DND-41 (cell line): ENCODE data around the gene KCNRG.
"Not testable (repeated sequence)": the region's sequence is repeated elsewhere in the genome, so short reads cannot be mapped to it uniquely, and the experiment has no call there.

Experiments
- ATAC-seq: fragments of 200-7000 bp; cut with Tn5 transposase; 3 replicates; pipeline ENCODE4 v1.9.1; 2021; ENCODE audit warnings: low read depth; ENCODE audit not compliant: insufficient read depth
- DNase-seq: peaks from one replicate; pipeline ENCODE4 v3.0.0-alpha.2; 2020
- H2AFZ ChIP-seq: 2 replicates; pipeline ENCODE4 v1.6.0; 2012; ENCODE audit warnings: low read depth, low read length
- H3K27ac ChIP-seq: 2 replicates; pipeline ENCODE4 v1.5.1; 2012; ENCODE audit warnings: low read length, inconsistent platforms
- H3K27me3 ChIP-seq: fragments of 200-600 bp; sonication (generic); 2 replicates; pipeline ENCODE4 v1.6.0; 2012; ENCODE audit warnings: low read length, mild to moderate bottlenecking, inconsistent platforms; ENCODE audit not compliant: insufficient read depth, poor library complexity
- H3K36me3 ChIP-seq: 2 replicates; pipeline ENCODE4 v1.5.1; 2012; ENCODE audit warnings: low read length, inconsistent platforms; ENCODE audit not compliant: insufficient read depth
- H3K4me1 ChIP-seq: 2 replicates; pipeline ENCODE4 v1.5.1; 2012; ENCODE audit warnings: mild to moderate bottlenecking, low read length; ENCODE audit not compliant: insufficient read depth
- H3K4me2 ChIP-seq: 2 replicates; pipeline ENCODE4 v1.6.0; 2012; ENCODE audit warnings: mild to moderate bottlenecking, moderate library complexity, low read length, inconsistent platforms; ENCODE audit not compliant: insufficient read depth
- H3K4me3 ChIP-seq, 2 experiments: fragments of 200-600 bp in 1 of 2; shearing (Covaris generic) in 1 of 2; 2 replicates each; pipeline ENCODE4 v1.5.1; 2012 to 2016; ENCODE audit warnings: inconsistent platforms in 2 of 2, low read length in 2 of 2, mild to moderate bottlenecking in 2 of 2, low read depth in 1 of 2, moderate library complexity in 1 of 2
- H3K79me2 ChIP-seq: 2 replicates; pipeline ENCODE4 v1.6.0; 2012; ENCODE audit warnings: low read length, inconsistent platforms; ENCODE audit not compliant: insufficient read depth
- H3K9ac ChIP-seq: 2 replicates; pipeline ENCODE4 v1.6.0; 2012; ENCODE audit warnings: low read depth, mild to moderate bottlenecking, inconsistent platforms, low read length, moderate library complexity
- H3K9me3 ChIP-seq: 2 replicates; pipeline ENCODE4 v1.5.1; 2012; ENCODE audit warnings: low read length, moderate library complexity, mild to moderate bottlenecking, inconsistent platforms; ENCODE audit not compliant: insufficient read depth, severe bottlenecking
- H4K20me1 ChIP-seq: 2 replicates; pipeline ENCODE4 v1.6.0; 2012; ENCODE audit warnings: low read length; ENCODE audit not compliant: insufficient read depth
- CTCF ChIP-seq: IDR thresholded peaks from 2 replicates; pipeline ENCODE4 v1.5.1; 2012; ENCODE audit warnings: borderline replicate concordance, low read length, moderate library complexity, mild to moderate bottlenecking; ENCODE audit not compliant: poor library complexity, severe bottlenecking; ENCODE audit errors: extremely low read depth
- EZH2 ChIP-seq: IDR thresholded peaks from 3 replicates; pipeline ENCODE4 v1.6.1; 2012; ENCODE audit warnings: borderline replicate concordance, low read depth, mild to moderate bottlenecking, moderate library complexity, low read length, inconsistent platforms; ENCODE audit not compliant: severe bottlenecking

Gene KCNRG

DNA sequence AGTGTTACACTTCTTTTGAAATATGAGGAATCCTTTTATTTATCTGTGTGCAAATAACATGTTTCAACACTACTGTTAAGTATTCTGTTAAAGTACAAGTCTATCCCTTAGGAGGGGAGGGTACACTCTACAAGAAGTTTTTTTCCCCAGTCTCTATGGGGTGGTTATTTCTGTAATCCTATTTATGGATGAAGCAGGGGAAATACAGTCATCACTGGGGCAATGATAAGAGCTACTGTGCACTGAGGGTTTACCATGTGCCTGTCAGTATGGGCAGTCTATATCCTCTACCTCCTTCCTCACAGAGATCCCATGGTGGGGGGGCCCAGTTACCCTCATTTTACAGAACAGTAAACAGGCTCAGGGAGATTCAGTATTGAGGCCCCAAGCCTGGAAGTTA lies 35.0 kb upstream of the KCNRG start:
- Histone ChIP-seq H3K36me3 (no peaks in the 10 kb centered on the region), H2AFZ (no peak overlapping the region), H3K4me2 (no peak overlapping the region), H3K9ac (no peak overlapping the region), H3K4me1 (no peaks in the 10 kb centered on the region), H4K20me1 (no peaks in the 10 kb centered on the region), H3K9me3 (no peaks in the 10 kb centered on the region), H3K79me2 (no peaks in the 10 kb centered on the region), H3K4me3 (no peak overlapping the region), H3K27ac (no peak overlapping the region), H3K27me3 (no peaks in the 10 kb centered on the region)
- DNase-seq = no peak
- no peak for ATAC-seq
- TF ChIP-seq CTCF = no peak
- no peak for TF ChIP-seq EZH2

GRCh38 chr13:49985129-49985528 lies 30.1 kb upstream of the KCNRG start:
- H2AFZ ChIP-seq = no peak overlapping the region
- TF ChIP-seq CTCF (no peak), EZH2 (no peak)
- DNase-seq (no peak), ATAC-seq (no peak)
- no peak overlapping the region for H3K27ac ChIP-seq
- no peaks in the 10 kb centered on the region for H4K20me1 ChIP-seq
- no peaks in the 10 kb centered on the region for H3K79me2 ChIP-seq
- H3K4me1 ChIP-seq = no peaks in the 10 kb centered on the region
- H3K36me3 ChIP-seq = no peaks in the 10 kb centered on the region
- no peak overlapping the region for H3K4me2 ChIP-seq
- no peaks in the 10 kb centered on the region for H3K27me3 ChIP-seq
- no peak overlapping the region for H3K4me3 ChIP-seq
- H3K9me3 ChIP-seq = no peaks in the 10 kb centered on the region
- H3K9ac ChIP-seq = no peak overlapping the region

- TF ChIP-seq EZH2 = no peak
- TF ChIP-seq CTCF = no peak
- H3K27ac ChIP-seq = no peak overlapping the region
- H3K9me3 ChIP-seq = no peaks in the 10 kb centered on the region
- no peak overlapping the region for H2AFZ ChIP-seq
- H3K9ac ChIP-seq = no peak overlapping the region
- H3K4me3 ChIP-seq = no peak overlapping the region
- H3K4me1 ChIP-seq = no peaks in the 10 kb centered on the region
- no peaks in the 10 kb centered on the region for H4K20me1 ChIP-seq
- H3K4me2 ChIP-seq = no peak overlapping the region
- DNase-seq = no peak
- no peak for ATAC-seq
- H3K36me3 ChIP-seq = peaks cover 3% of the 10 kb centered on the region; the same call in 1 of the 2 replicates
- no peaks in the 10 kb centered on the region for H3K79me2 ChIP-seq
- H3K27me3 ChIP-seq = no peaks in the 10 kb centered on the region
These were observed 28.8 kb upstream of the KCNRG start for GRCh38 chr13:49986471-49986870.

DNA sequence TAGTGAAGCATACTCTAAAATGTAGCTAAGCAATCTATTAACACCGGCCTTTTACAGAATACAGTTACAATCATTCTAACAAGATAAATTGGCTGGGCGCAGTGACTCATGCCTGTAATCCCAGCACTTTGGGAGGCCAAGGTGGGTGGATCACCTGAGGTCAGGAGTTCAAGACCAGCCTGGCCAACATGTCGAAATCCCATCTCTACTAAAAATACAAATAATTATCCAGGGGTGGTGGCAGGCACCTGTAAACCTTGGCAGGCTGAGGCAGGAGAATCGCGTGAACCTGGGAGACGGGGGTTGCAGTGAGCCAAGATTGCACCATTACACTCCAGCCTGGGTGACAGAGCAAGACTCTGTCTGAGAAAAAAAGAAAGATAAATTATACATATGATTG lies 24.6 kb upstream of the KCNRG start:
- H3K4me1 ChIP-seq, H3K4me2 ChIP-seq, H3K36me3 ChIP-seq, H3K27ac ChIP-seq, H2AFZ ChIP-seq, H3K27me3 ChIP-seq, ATAC-seq, H3K9me3 ChIP-seq, DNase-seq, H4K20me1 ChIP-seq, H3K9ac ChIP-seq, H3K79me2 ChIP-seq, H3K4me3 ChIP-seq: not testable (repeated sequence)
